Mesenchymal stem cell (in vitro differentiated cells and primary cell): ENCODE data around the gene NPW.

Experiments
- DNase-seq: peaks from one replicate; pipeline ENCODE4 v3.0.0-alpha.2; 2013
- H2AFZ ChIP-seq: one replicate; pipeline ENCODE4 v1.6.1; 2013; ENCODE audit warnings: low read depth, mild to moderate bottlenecking, control low read depth, inconsistent platforms, low read length, moderate library complexity
- H2AK5ac ChIP-seq: 2 replicates; pipeline ENCODE4 v1.6.1; 2013; ENCODE audit warnings: low read length, moderate library complexity, mild to moderate bottlenecking, inconsistent platforms; ENCODE audit not compliant: severe bottlenecking
- H2BK120ac ChIP-seq: one replicate; pipeline ENCODE4 v1.6.1; 2013; ENCODE audit warnings: low read depth, mild to moderate bottlenecking, inconsistent platforms, low read length, moderate library complexity
- H2BK12ac ChIP-seq, 2 experiments: one replicate each; pipeline ENCODE4 v1.6.1; 2013; ENCODE audit warnings: inconsistent platforms in 2 of 2, low read length in 2 of 2, mild to moderate bottlenecking in 2 of 2, moderate library complexity in 2 of 2, control low read depth in 1 of 2
- H2BK15ac ChIP-seq: one replicate; pipeline ENCODE4 v1.6.1; 2013; ENCODE audit warnings: mild to moderate bottlenecking, low read depth, inconsistent platforms; ENCODE audit not compliant: poor library complexity, severe bottlenecking
- H2BK5ac ChIP-seq: 2 replicates; pipeline ENCODE4 v1.6.1; 2013; ENCODE audit warnings: low read depth, mild to moderate bottlenecking, low read length, control low read depth, inconsistent platforms; ENCODE audit not compliant: poor library complexity, severe bottlenecking
- H3K14ac ChIP-seq, 2 experiments: one replicate each; pipeline ENCODE4 v1.6.1; 2013; ENCODE audit warnings: inconsistent platforms in 2 of 2, low read length in 2 of 2, control low read depth in 1 of 2, mild to moderate bottlenecking in 1 of 2, moderate library complexity in 1 of 2
- H3K18ac ChIP-seq, 2 experiments: one replicate each; pipeline ENCODE4 v1.6.1; 2013; ENCODE audit warnings: inconsistent platforms in 2 of 2, low read length in 2 of 2, control low read depth in 1 of 2, low read depth in 1 of 2, mild to moderate bottlenecking in 1 of 2
- H3K23ac ChIP-seq, 2 experiments: one replicate each; pipeline ENCODE4 v1.6.1; 2013; ENCODE audit warnings: inconsistent platforms in 2 of 2, low read length in 2 of 2, mild to moderate bottlenecking in 2 of 2, moderate library complexity in 2 of 2, control low read depth in 1 of 2
- H3K27ac ChIP-seq: 2 replicates; pipeline ENCODE4 v1.5.1; 2013; ENCODE audit warnings: mild to moderate bottlenecking, moderate library complexity, low read length, control low read depth, inconsistent platforms; ENCODE audit not compliant: poor library complexity, severe bottlenecking
- H3K27me3 ChIP-seq, 2 experiments: 2 replicates each; pipeline versions ENCODE4 v1.6.1 to v1.7.0; 2013; ENCODE audit warnings: low read length in 2 of 2, mild to moderate bottlenecking in 2 of 2, moderate library complexity in 2 of 2, control low read depth in 1 of 2, inconsistent platforms in 1 of 2; ENCODE audit not compliant: control insufficient read depth in 1 of 2, insufficient read depth in 1 of 2
- H3K36me3 ChIP-seq, 2 experiments: 2 replicates each; pipeline versions ENCODE4 v1.6.1 to v1.7.0; 2013; ENCODE audit warnings: low read length in 2 of 2, control low read depth in 1 of 2, inconsistent platforms in 1 of 2, low read depth in 1 of 2, mild to moderate bottlenecking in 1 of 2; ENCODE audit not compliant: insufficient read depth in 2 of 2, control insufficient read depth in 1 of 2
- H3K4ac ChIP-seq, 2 experiments: one replicate each; pipeline ENCODE4 v1.6.1; 2013; ENCODE audit warnings: inconsistent platforms in 2 of 2, low read length in 2 of 2, mild to moderate bottlenecking in 2 of 2, moderate library complexity in 2 of 2, control low read depth in 1 of 2, low read depth in 1 of 2
- H3K4me1 ChIP-seq: 2 replicates; pipeline ENCODE4 v1.6.1; 2013; ENCODE audit warnings: low read depth, low read length, control low read depth; ENCODE audit not compliant: control insufficient read depth, insufficient read depth
- H3K4me2 ChIP-seq: 2 replicates; pipeline ENCODE4 v1.6.1; 2013; ENCODE audit warnings: low read length, mild to moderate bottlenecking, inconsistent platforms; ENCODE audit not compliant: poor library complexity, severe bottlenecking
- H3K4me3 ChIP-seq, 2 experiments: 2 replicates each; pipeline versions ENCODE4 v1.5.1 to v1.7.0; 2013; ENCODE audit warnings: low read length in 2 of 2, mild to moderate bottlenecking in 2 of 2, control low read depth in 1 of 2, low read depth in 1 of 2; ENCODE audit not compliant: insufficient read depth in 1 of 2
- H3K79me1 ChIP-seq: replicated peaks from 2 replicates; pipeline ENCODE4 v1.6.1; 2013; ENCODE audit warnings: mild to moderate bottlenecking, control low read depth, low read length, inconsistent platforms; ENCODE audit not compliant: poor library complexity, severe bottlenecking
- H3K9ac ChIP-seq: 2 replicates; pipeline ENCODE4 v1.7.0; 2013; ENCODE audit warnings: mild to moderate bottlenecking, low read length, moderate library complexity
- H3K9me3 ChIP-seq: 2 replicates; pipeline ENCODE4 v1.7.0; 2013; ENCODE audit warnings: mild to moderate bottlenecking, low read length; ENCODE audit not compliant: control insufficient read depth
- H4K8ac ChIP-seq: one replicate; pipeline ENCODE4 v1.6.1; 2013; ENCODE audit warnings: inconsistent platforms, mild to moderate bottlenecking, low read length, moderate library complexity
- H4K91ac ChIP-seq: one replicate; pipeline ENCODE4 v1.6.1; 2013; ENCODE audit warnings: mild to moderate bottlenecking, low read length, inconsistent platforms
- WGBS: methylation state at CpG from one replicate; pipeline ENCODE4 v1.1.7; 2013; ENCODE audit warnings: mixed read lengths; 5-methylcytosine and 5-hydroxymethylcytosine counted together

The NPW gene

DNA sequence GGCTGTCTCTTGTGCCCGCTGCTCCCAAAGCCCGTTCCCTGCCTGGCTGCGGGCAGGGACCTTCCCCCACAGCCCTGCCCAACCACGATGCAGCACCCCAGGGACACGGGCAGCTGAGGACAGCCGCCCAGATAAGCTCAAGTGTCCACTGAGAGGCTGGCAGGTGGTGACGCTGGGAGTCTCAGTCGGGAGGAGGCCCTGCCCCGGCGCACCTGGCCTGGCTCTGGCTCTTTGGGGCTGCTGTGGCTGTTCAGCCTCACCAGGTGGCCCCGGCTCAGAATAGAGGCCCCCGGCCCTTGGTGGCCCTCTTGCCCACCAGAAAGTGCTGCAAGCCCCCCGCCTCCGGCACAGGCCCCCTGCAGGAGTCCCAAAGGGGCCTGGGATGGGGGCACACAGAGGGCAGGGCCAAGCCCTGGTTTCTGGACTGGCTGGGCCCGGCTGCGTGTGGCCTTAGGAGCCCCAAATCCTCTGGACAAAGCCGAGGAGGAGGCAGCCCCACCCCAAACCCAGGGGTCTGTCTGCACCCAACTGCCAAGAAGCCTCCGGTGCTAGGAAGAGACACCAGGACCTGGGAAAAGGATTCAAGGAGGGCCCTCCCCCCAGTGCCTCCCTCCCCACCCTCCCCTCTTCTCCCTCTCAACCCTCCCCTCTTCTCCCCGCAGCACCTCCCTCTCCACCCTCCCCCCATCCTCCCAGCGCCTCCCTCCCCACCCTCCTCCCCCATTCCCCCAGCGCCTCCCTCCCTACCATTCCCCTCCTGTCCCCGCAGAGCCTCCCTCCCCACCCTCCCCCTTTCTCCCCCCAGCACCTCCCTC is 22.8 kb downstream of the NPW start:
- H2BK120ac ChIP-seq, result peak overlapping the region; percentile 13
- peak overlapping the region; percentile 24 for H2AK5ac ChIP-seq
- H4K91ac ChIP-seq, result peak overlapping the region; percentile 64
- no peak overlapping the region for H2BK5ac ChIP-seq
- H3K14ac ChIP-seq, result peak overlapping the region in 1 of 2 experiments; percentile 23
- H3K23ac ChIP-seq, result no peak overlapping the region
- DNase-seq, result no peak
- H3K9ac ChIP-seq, result no peak overlapping the region
- no peak overlapping the region for H2AFZ ChIP-seq
- peaks cover 0 to 50% of the 10 kb centered on the region in 2 experiments for H3K36me3 ChIP-seq
- H3K79me1 ChIP-seq, result peaks cover 20% of the 10 kb centered on the region
- peak overlapping the region; percentile 4 to 71 for H2BK12ac ChIP-seq
- WGBS, result 83% methylated on average over 19 of the region's 22 CpGs
- H3K27ac ChIP-seq, result no peak overlapping the region
- H3K9me3 ChIP-seq, result no peaks in the 10 kb centered on the region
- H3K4me1 ChIP-seq, result peaks cover 76% of the 10 kb centered on the region
- H3K4ac ChIP-seq, result peak overlapping the region in 1 of 2 experiments; percentile 9
- peak overlapping the region; percentile 73 for H2BK15ac ChIP-seq
- H4K8ac ChIP-seq, result no peak overlapping the region
- no peak overlapping the region for H3K18ac ChIP-seq
- H3K4me2 ChIP-seq, result no peak overlapping the region
- H3K27me3 ChIP-seq, result no peaks in the 10 kb centered on the region
- H3K4me3 ChIP-seq, result no peak overlapping the region

DNA sequence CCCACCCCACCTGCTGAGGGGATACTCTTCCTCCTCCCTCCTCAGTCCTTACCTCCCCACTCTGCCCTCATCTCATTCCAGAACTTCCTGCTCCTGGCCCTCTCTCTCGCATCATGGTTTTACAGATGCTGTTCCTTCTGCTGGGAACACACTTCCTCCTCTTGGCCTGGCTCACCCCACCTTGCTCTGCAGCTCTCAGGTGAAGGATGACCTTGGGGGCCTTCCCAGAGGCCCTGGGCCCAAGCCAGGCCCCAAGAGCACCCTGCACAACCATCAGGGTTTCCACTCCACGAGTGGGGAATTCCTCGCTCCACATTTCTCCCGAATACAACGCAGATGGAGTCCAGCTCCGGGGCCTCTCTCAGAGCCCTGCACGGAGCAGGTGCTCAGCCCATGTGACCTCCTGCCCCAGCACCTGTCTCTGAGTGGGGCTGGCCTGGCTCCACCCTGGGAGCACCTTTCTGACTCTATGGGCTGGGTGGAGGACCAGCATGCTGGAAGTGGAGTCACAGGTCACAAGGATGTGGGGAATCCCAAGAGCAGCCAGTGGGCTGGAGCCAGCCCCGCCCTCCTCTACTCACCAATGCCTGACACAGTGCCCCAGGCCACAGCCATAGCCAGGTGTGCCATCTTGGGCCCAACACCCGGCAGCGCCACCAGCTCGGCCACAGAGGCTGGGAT is 23.5 kb downstream of the NPW start:
- H3K14ac ChIP-seq, result no peak overlapping the region
- WGBS, result 96% methylated on average over 11 of the region's 11 CpGs
- peaks cover 14% of the 10 kb centered on the region for H3K79me1 ChIP-seq
- no peak overlapping the region for H3K27ac ChIP-seq
- no peak overlapping the region for H2BK12ac ChIP-seq
- H3K23ac ChIP-seq, result no peak overlapping the region
- DNase-seq, result no peak
- H2BK15ac ChIP-seq, result no peak overlapping the region
- no peak overlapping the region for H3K18ac ChIP-seq
- H4K91ac ChIP-seq, result no peak overlapping the region
- H3K4me2 ChIP-seq, result no peak overlapping the region
- no peak overlapping the region for H2BK5ac ChIP-seq
- peak overlapping the region; percentile 17 for H2AK5ac ChIP-seq
- H3K27me3 ChIP-seq, result no peaks in the 10 kb centered on the region
- H3K4me1 ChIP-seq, result peaks cover 69% of the 10 kb centered on the region
- peaks cover 0 to 43% of the 10 kb centered on the region in 2 experiments for H3K36me3 ChIP-seq
- H4K8ac ChIP-seq, result no peak overlapping the region
- H2BK120ac ChIP-seq, result no peak overlapping the region
- H3K9me3 ChIP-seq, result no peaks in the 10 kb centered on the region
- H3K9ac ChIP-seq, result no peak overlapping the region
- H3K4me3 ChIP-seq, result no peak overlapping the region
- H3K4ac ChIP-seq, result no peak overlapping the region
- H2AFZ ChIP-seq, result no peak overlapping the region

DNA sequence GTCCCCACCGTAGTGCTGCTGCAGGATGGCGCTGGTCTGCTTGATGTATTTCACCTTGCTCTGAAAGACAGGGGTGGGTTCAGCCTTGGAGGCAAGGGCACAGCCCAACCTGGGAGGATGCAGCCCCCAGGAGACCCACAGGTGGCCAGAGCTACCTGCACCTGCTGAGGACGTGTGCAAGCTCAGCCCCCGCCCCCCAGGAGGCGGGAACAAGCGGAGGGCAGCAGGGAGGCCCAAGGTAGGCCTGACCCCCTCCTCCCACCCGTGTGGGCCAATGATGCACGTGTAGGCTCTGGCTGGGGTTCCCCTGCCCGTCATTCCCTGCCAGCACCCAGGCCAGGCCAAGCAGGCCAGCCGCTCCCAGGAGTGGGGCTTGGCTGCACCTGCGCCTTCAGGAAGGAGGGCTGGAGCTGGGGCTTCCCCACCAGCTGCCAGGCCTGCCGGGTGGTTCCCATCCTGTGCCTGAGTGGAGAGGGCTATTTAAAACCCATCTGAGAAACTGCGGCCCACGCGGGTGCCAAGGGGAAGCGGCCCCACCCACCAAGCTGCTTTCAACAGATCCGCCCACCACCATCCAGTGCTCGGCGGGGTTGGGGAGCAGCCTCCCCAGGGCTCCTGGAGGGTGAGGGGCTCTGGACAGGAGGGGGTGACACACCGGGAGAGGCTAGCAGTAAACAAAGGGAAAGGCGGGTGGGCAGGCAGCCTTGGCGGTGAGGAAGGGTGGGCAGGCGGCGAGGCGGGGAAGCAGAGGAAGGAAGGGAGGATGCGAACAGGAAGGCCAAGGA is 24.3 kb downstream of the NPW start:
- no peak overlapping the region for H3K14ac ChIP-seq
- H3K27me3 ChIP-seq, result no peaks in the 10 kb centered on the region
- H3K18ac ChIP-seq, result no peak overlapping the region
- H2BK12ac ChIP-seq, result no peak overlapping the region
- H2BK5ac ChIP-seq, result no peak overlapping the region
- H2AFZ ChIP-seq, result no peak overlapping the region
- H2AK5ac ChIP-seq, result no peak overlapping the region
- H3K9ac ChIP-seq, result no peak overlapping the region
- H3K23ac ChIP-seq, result no peak overlapping the region
- H3K4me2 ChIP-seq, result no peak overlapping the region
- no peak overlapping the region for H3K4ac ChIP-seq
- DNase-seq, result no peak
- peaks cover 65% of the 10 kb centered on the region for H3K4me1 ChIP-seq
- no peak overlapping the region for H2BK120ac ChIP-seq
- H3K36me3 ChIP-seq, result peaks cover 0 to 37% of the 10 kb centered on the region in 2 experiments
- H3K27ac ChIP-seq, result no peak overlapping the region
- peaks cover 16% of the 10 kb centered on the region for H3K79me1 ChIP-seq
- H3K9me3 ChIP-seq, result no peaks in the 10 kb centered on the region
- no peak overlapping the region for H4K8ac ChIP-seq
- no peak overlapping the region for H2BK15ac ChIP-seq
- no peak overlapping the region for H4K91ac ChIP-seq
- H3K4me3 ChIP-seq, result no peak overlapping the region
- WGBS, result 95% methylated on average over 22 of the region's 26 CpGs

DNA sequence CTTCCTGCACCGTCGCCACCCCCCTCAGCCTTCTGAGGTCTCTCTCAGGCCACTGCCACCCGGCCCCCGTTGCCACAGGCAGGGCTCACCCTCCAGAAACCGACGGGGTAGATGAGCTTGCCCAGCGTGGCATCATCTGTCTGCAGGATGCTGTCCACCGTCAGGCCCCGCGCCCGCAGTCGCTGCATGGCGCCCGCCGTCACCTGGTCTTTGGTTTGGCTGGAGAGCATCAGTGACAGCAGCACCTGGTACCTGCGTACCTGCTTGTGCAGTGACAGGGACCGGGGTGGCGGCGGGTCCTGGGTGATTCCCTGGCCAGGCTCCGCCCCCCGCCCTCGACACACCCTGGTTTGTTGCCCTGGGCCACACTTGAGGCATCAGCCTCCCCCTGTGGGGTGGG is 25.0 kb downstream of the NPW start:
- Histone ChIP-seq H4K91ac (no peak overlapping the region), H3K18ac (no peak overlapping the region), H3K9me3 (no peaks in the 10 kb centered on the region), H4K8ac (peak overlapping the region; percentile 32), H2BK15ac (peak overlapping the region; percentile 55), H3K4me1 (peaks cover 58% of the 10 kb centered on the region), H2BK12ac (peak overlapping the region in 1 of 2 experiments; percentile 31), H2AK5ac (no peak overlapping the region), H2AFZ (no peak overlapping the region), H3K79me1 (peaks cover 16% of the 10 kb centered on the region), H2BK5ac (no peak overlapping the region), H3K27ac (no peak overlapping the region), H3K36me3 (peaks cover 0 to 36% of the 10 kb centered on the region in 2 experiments), H3K23ac (no peak overlapping the region), H3K14ac (no peak overlapping the region), H3K9ac (no peak overlapping the region), H3K4me2 (no peak overlapping the region), H3K4me3 (no peak overlapping the region), H3K4ac (no peak overlapping the region), H2BK120ac (no peak overlapping the region), H3K27me3 (no peaks in the 10 kb centered on the region)
- WGBS, result 95% methylated on average over 19 of the region's 22 CpGs
- DNase-seq, result no peak
